Measurements from ENCODE around the gene OTOL1. TPM values are rescaled to one million over a fixed set of nuclear protein-coding genes. Genes with fewer than 3 reads are reported as not detected.
A peak's percentile ranks its signal among the peaks of the same experiment; 100 is the strongest.

OTOL1 gene
- polyA plus RNA-seq, 3 donors = not detected

- H3K27me3 ChIP-seq (ENCODE audit: control insufficient read depth in 2 of 2, insufficient read depth in 2 of 2, low read length in 2 of 2) = no peaks in the 10 kb centered on the region
- TF ChIP-seq, protein P1, sequence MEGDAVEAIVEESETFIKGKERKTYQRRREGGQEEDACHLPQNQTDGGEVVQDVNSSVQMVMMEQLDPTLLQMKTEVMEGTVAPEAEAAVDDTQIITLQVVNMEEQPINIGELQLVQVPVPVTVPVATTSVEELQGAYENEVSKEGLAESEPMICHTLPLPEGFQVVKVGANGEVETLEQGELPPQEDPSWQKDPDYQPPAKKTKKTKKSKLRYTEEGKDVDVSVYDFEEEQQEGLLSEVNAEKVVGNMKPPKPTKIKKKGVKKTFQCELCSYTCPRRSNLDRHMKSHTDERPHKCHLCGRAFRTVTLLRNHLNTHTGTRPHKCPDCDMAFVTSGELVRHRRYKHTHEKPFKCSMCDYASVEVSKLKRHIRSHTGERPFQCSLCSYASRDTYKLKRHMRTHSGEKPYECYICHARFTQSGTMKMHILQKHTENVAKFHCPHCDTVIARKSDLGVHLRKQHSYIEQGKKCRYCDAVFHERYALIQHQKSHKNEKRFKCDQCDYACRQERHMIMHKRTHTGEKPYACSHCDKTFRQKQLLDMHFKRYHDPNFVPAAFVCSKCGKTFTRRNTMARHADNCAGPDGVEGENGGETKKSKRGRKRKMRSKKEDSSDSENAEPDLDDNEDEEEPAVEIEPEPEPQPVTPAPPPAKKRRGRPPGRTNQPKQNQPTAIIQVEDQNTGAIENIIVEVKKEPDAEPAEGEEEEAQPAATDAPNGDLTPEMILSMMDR (IDR thresholded peaks at IDR 0.05) = no peak
- no peak overlapping the region for H3K4me3 ChIP-seq (replicated peaks in 1 of 3; ENCODE audit: low read depth in 2 of 3, low read length in 3 of 3)
- no peak overlapping the region for H3K4me2 ChIP-seq (replicated peaks; ENCODE audit: extremely low read depth, low read length, poor library complexity, severe bottlenecking)
- H3K27ac ChIP-seq (ENCODE audit: low read depth in 1 of 2, low read length in 2 of 2) = no peak overlapping the region
- intact Hi-C loops (cut with micrococcal nuclease) = no loop called here
- no peak for DNase-seq
- Mint-ChIP-seq H3K9me3 (peaks cover 0 to 8% (median 3%) of the 10 kb centered on the region in 7 donors), H3K36me3 (no peaks in the 10 kb centered on the region), H3K27ac (no peak overlapping the region), H3K4me3 (no peak overlapping the region), H3K4me1 (no peaks in the 10 kb centered on the region), H3K27me3 (ENCODE audit: low read depth in 3 of 3) (peaks cover 0 to 2% (median 1%) of the 10 kb centered on the region in 3 donors)
- H4K20me1 ChIP-seq (ENCODE audit: insufficient read depth, low read length) = no peaks in the 10 kb centered on the region
- H3K9me3 ChIP-seq (replicated peaks in 1 of 2; ENCODE audit: control insufficient read depth in 1 of 2, insufficient read depth in 1 of 2, low read length in 2 of 2) = peaks cover 0 to 3% of the 10 kb centered on the region in 2 donors
- no peak overlapping the region for H2AFZ ChIP-seq (ENCODE audit: insufficient read depth, low read depth, low read length, poor library complexity, severe bottlenecking)
- no peaks in the 10 kb centered on the region for H3K4me1 ChIP-seq (ENCODE audit: control insufficient read depth in 1 of 2, insufficient read depth in 2 of 2, low read length in 2 of 2)
- no peaks in the 10 kb centered on the region for H3K36me3 ChIP-seq (replicated peaks in 1 of 2; ENCODE audit: control insufficient read depth in 1 of 2, insufficient read depth in 2 of 2, low read length in 2 of 2)
- WGBS (ENCODE audit: insufficient coverage) = 71% methylated on average over 1 of the region's 1 CpG
- H3K9ac ChIP-seq (ENCODE audit: insufficient read depth, low read length, poor library complexity, severe bottlenecking) = no peak overlapping the region
- no peaks in the 10 kb centered on the region for H3K79me2 ChIP-seq (ENCODE audit: insufficient read depth, low read length)
Measured at GRCh38 chr3:161471211-161471610, 25.4 kb upstream of the OTOL1 start.

GRCh38 chr3:161474139-161474538 is 22.5 kb upstream of the OTOL1 start:
- no peaks in the 10 kb centered on the region for H3K36me3 ChIP-seq (replicated peaks in 1 of 2; ENCODE audit: control insufficient read depth in 1 of 2, insufficient read depth in 2 of 2, low read length in 2 of 2)
- H4K20me1 ChIP-seq (ENCODE audit: insufficient read depth, low read length) = no peaks in the 10 kb centered on the region
- no peak overlapping the region for H3K9ac ChIP-seq (ENCODE audit: insufficient read depth, low read length, poor library complexity, severe bottlenecking)
- H3K79me2 ChIP-seq (ENCODE audit: insufficient read depth, low read length) = no peaks in the 10 kb centered on the region
- Mint-ChIP-seq H3K4me3 (no peak overlapping the region), H3K36me3 (no peaks in the 10 kb centered on the region), H3K9me3 (peaks cover 0 to 3% (median 2%) of the 10 kb centered on the region in 7 donors), H3K4me1 (no peaks in the 10 kb centered on the region), H3K27me3 (ENCODE audit: low read depth in 3 of 3) (peaks cover 0 to 3% (median 1%) of the 10 kb centered on the region in 3 donors), H3K27ac (no peak overlapping the region)
- H3K4me3 ChIP-seq (replicated peaks in 1 of 3; ENCODE audit: low read depth in 2 of 3, low read length in 3 of 3) = no peak overlapping the region
- H3K4me1 ChIP-seq (ENCODE audit: control insufficient read depth in 1 of 2, insufficient read depth in 2 of 2, low read length in 2 of 2) = no peaks in the 10 kb centered on the region
- H3K4me2 ChIP-seq (replicated peaks; ENCODE audit: extremely low read depth, low read length, poor library complexity, severe bottlenecking) = no peak overlapping the region
- no CpG with 5 or more reads among the region's 2 CpGs for WGBS (ENCODE audit: insufficient coverage)
- no peak overlapping the region for H2AFZ ChIP-seq (ENCODE audit: insufficient read depth, low read depth, low read length, poor library complexity, severe bottlenecking)
- intact Hi-C loops (cut with micrococcal nuclease) = no loop called here
- peaks cover 0 to 3% of the 10 kb centered on the region in 2 donors for H3K9me3 ChIP-seq (replicated peaks in 1 of 2; ENCODE audit: control insufficient read depth in 1 of 2, insufficient read depth in 1 of 2, low read length in 2 of 2)
- TF ChIP-seq, protein P1 (IDR thresholded peaks at IDR 0.05) = no peak
- H3K27ac ChIP-seq (ENCODE audit: low read depth in 1 of 2, low read length in 2 of 2) = no peak overlapping the region
- no peaks in the 10 kb centered on the region for H3K27me3 ChIP-seq (ENCODE audit: control insufficient read depth in 2 of 2, insufficient read depth in 2 of 2, low read length in 2 of 2)
- DNase-seq = peak in 2 of 3 donors; percentile 12 to 14

All from CD14-positive monocyte (primary cell).